Measurements from ENCODE around the gene UBL7.

The UBL7 gene

GRCh38 chr15:74428442-74428787 is 32.5 kb downstream of the UBL7 start:
- no peak for TF ChIP-seq CTCF (IDR thresholded peaks at IDR 0.05; ENCODE audit: low read depth, low read length, missing control alignments)
- no peak for DNase-seq (ENCODE audit: extremely low read depth, low read depth)
- no peak overlapping the region for H3K4me3 ChIP-seq (replicated peaks; ENCODE audit: low read depth, low read length)

- TF ChIP-seq CTCF (IDR thresholded peaks at IDR 0.05; ENCODE audit: low read depth, low read length, missing control alignments) = no peak
- no peak overlapping the region for H3K4me3 ChIP-seq (replicated peaks; ENCODE audit: low read depth, low read length)
Measured at GRCh38 chr15:74427607-74428441, 33.1 kb downstream of the UBL7 start.

GRCh38 chr15:74426404-74427281 is 34.3 kb downstream of the UBL7 start:
- TF ChIP-seq CTCF (IDR thresholded peaks at IDR 0.05; ENCODE audit: low read depth, low read length, missing control alignments) = no peak
- no peak overlapping the region for H3K4me3 ChIP-seq (replicated peaks; ENCODE audit: low read depth, low read length)
- no peak for DNase-seq (ENCODE audit: extremely low read depth, low read depth)

More at GRCh38 chr15:74427607-74428441, 33.1 kb downstream of the UBL7 start:
- DNase-seq (ENCODE audit: extremely low read depth, low read depth) = no peak

GRCh38 chr15:74425630-74426029 is 35.3 kb downstream of the UBL7 start:
- no peak for TF ChIP-seq CTCF (IDR thresholded peaks at IDR 0.05; ENCODE audit: low read depth, low read length, missing control alignments)

GRCh38 chr15:74424901-74425528 is 35.9 kb downstream of the UBL7 start:
- no peak for TF ChIP-seq CTCF (IDR thresholded peaks at IDR 0.05; ENCODE audit: low read depth, low read length, missing control alignments)
- no peak overlapping the region for H3K4me3 ChIP-seq (replicated peaks; ENCODE audit: low read depth, low read length)
- no peak for DNase-seq (ENCODE audit: extremely low read depth, low read depth)

More at GRCh38 chr15:74425630-74426029, 35.3 kb downstream of the UBL7 start:
- no peak for DNase-seq (ENCODE audit: extremely low read depth, low read depth)
- no peak overlapping the region for H3K4me3 ChIP-seq (replicated peaks; ENCODE audit: low read depth, low read length)

- no peak for TF ChIP-seq CTCF (IDR thresholded peaks at IDR 0.05; ENCODE audit: low read depth, low read length, missing control alignments)
- no peak for DNase-seq (ENCODE audit: extremely low read depth, low read depth)
- no peak overlapping the region for H3K4me3 ChIP-seq (replicated peaks; ENCODE audit: low read depth, low read length)
Measured at GRCh38 chr15:74423431-74424257, 37.3 kb downstream of the UBL7 start.

Data from HFF-Myc (cell line).